ENCODE data around the gene SP5. TPM values are rescaled to one million over a fixed set of nuclear protein-coding genes. Genes with fewer than 3 reads are reported as not detected.
"Not testable (repeated sequence)": the region's sequence is repeated elsewhere in the genome, so short reads cannot be mapped to it uniquely, and the experiment has no call there.

The SP5 gene
- total RNA-seq, 1 experiment from 2014 or later, result not detected

GRCh38 chr2:170715932-170716777 is 1.0 kb downstream of the SP5 start:
- Histone ChIP-seq H3K27ac (no peak overlapping the region), H3K27me3 (no peaks in the 10 kb centered on the region), H3K4me1 (0 out of 2 replicates have a peak, but pooled peaks cover 2% of the 10 kb centered on the region), H3K4me3 (no peak overlapping the region), H3K36me3 (no peaks in the 10 kb centered on the region), H3K9me3 (replicated peaks) (no peaks in the 10 kb centered on the region)
- no peak for DNase-seq

DNA sequence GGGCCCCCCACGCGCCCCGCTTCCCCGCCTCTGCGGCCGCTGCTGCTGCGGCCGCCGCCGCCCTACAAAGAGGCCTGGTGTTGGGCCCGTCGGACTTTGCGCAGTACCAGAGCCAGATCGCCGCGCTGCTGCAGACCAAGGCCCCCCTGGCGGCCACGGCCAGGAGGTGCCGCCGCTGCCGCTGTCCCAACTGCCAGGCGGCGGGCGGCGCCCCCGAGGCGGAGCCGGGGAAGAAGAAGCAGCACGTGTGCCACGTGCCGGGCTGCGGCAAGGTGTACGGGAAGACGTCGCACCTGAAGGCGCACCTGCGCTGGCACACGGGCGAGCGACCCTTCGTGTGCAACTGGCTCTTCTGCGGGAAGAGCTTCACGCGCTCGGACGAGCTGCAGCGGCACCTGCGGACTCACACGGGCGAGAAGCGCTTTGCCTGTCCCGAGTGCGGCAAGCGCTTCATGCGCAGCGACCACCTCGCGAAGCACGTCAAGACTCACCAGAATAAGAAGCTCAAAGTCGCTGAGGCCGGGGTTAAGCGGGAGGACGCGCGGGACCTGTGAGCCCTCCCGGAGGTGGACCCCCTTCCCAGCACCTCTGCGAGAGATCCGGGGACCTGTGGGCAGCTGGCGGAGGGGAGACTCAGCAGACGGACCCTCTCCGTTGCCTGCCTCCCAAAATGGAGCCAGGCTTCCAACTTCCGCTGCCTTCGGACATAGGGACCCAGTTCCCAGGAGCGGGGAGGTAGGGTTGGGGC is 1.9 kb downstream of the SP5 start:
- H3K4me1 ChIP-seq, result no peaks in the 10 kb centered on the region
- H3K27me3 ChIP-seq, result no peaks in the 10 kb centered on the region
- no peaks in the 10 kb centered on the region for H3K9me3 ChIP-seq (replicated peaks)
- no peak overlapping the region for H3K4me3 ChIP-seq
- no peak for DNase-seq
- no peak overlapping the region for H3K27ac ChIP-seq
- H3K36me3 ChIP-seq, result no peaks in the 10 kb centered on the region

GRCh38 chr2:170717599-170717963 is 2.4 kb downstream of the SP5 start:
- no peaks in the 10 kb centered on the region for H3K27me3 ChIP-seq
- H3K4me1 ChIP-seq, result no peaks in the 10 kb centered on the region
- H3K4me3 ChIP-seq, result no peak overlapping the region
- H3K27ac ChIP-seq, result no peak overlapping the region
- no peak for DNase-seq
- no peaks in the 10 kb centered on the region for H3K9me3 ChIP-seq (replicated peaks)
- H3K36me3 ChIP-seq, result no peaks in the 10 kb centered on the region

GRCh38 chr2:170717991-170718589 is 3.0 kb downstream of the SP5 start:
- H3K4me3 ChIP-seq, result no peak overlapping the region
- H3K27me3 ChIP-seq, result no peaks in the 10 kb centered on the region
- H3K9me3 ChIP-seq (replicated peaks), result no peaks in the 10 kb centered on the region
- H3K27ac ChIP-seq, result no peak overlapping the region
- H3K36me3 ChIP-seq, result no peaks in the 10 kb centered on the region
- DNase-seq, result no peak
- H3K4me1 ChIP-seq, result no peaks in the 10 kb centered on the region

DNA sequence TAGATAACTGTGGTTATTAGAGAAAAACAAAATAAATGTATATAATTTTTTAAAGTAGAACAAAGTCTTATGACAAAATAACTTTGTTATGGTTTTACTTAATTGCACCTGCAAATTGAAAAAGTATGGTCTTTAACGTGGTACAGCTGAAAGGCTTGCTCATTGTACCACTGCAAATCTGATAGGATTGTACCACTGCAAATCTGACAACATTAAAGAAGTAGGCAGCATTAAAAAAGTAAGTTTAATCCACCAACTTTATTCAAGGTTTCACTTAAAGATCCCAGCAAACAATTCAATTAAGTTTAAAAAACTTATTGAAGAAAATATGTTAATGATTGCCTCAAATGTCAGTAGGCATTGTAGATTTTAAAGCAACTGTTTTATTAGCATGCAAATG is 4.7 kb downstream of the SP5 start:
- Histone ChIP-seq H3K4me3 (no peak overlapping the region), H3K27me3 (no peaks in the 10 kb centered on the region), H3K4me1 (no peaks in the 10 kb centered on the region), H3K9me3 (replicated peaks) (no peaks in the 10 kb centered on the region), H3K36me3 (no peaks in the 10 kb centered on the region), H3K27ac (no peak overlapping the region)
- no peak for DNase-seq

DNA sequence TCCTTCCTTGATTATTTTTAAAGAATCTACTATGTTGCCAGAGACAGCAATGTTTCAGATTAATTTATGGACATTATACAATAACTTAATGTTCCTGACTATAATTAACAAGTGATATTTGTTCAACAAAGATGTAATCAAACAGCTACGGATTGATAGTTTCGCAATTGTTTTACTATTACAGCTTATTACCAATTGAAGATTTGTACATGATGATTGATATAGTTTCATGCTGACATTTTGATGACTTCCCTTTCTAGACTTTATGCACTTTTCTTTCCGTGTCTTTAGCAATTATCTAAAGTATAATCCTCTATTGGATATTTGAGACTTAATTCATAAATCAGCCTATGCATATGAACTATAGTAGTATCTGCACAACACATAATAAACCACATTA is 6.5 kb downstream of the SP5 start:
- no peak overlapping the region for H3K4me3 ChIP-seq
- H3K27me3 ChIP-seq, result no peaks in the 10 kb centered on the region
- no peak overlapping the region for H3K27ac ChIP-seq
- no peaks in the 10 kb centered on the region for H3K36me3 ChIP-seq
- no peaks in the 10 kb centered on the region for H3K9me3 ChIP-seq (replicated peaks)
- DNase-seq, result no peak
- H3K4me1 ChIP-seq, result no peaks in the 10 kb centered on the region

- Histone ChIP-seq H3K27me3 (no peaks in the 10 kb centered on the region), H3K36me3 (no peaks in the 10 kb centered on the region), H3K27ac (no peak overlapping the region), H3K9me3 (replicated peaks) (no peaks in the 10 kb centered on the region), H3K4me1 (no peaks in the 10 kb centered on the region), H3K4me3 (no peak overlapping the region)
- DNase-seq, result no peak
These were observed 7.2 kb downstream of the SP5 start for GRCh38 chr2:170722301-170722700.

GRCh38 chr2:170723446-170723958 is 8.4 kb downstream of the SP5 start:
- no peaks in the 10 kb centered on the region for H3K4me1 ChIP-seq
- H3K27me3 ChIP-seq, result no peaks in the 10 kb centered on the region
- no peaks in the 10 kb centered on the region for H3K9me3 ChIP-seq (replicated peaks)
- H3K27ac ChIP-seq, result no peak overlapping the region
- no peaks in the 10 kb centered on the region for H3K36me3 ChIP-seq
- H3K4me3 ChIP-seq, result no peak overlapping the region
- no peak for DNase-seq

GRCh38 chr2:170733798-170734600 is 18.9 kb downstream of the SP5 start:
- Histone ChIP-seq H3K36me3 (no peaks in the 10 kb centered on the region), H3K4me3 (no peak overlapping the region), H3K9me3 (replicated peaks) (no peaks in the 10 kb centered on the region; the same call in 1 of the 2 replicates), H3K4me1 (peaks cover 9% of the 10 kb centered on the region), H3K27ac (no peak overlapping the region), H3K27me3 (no peaks in the 10 kb centered on the region)
- peak; percentile 32 to 43 for DNase-seq

GRCh38 chr2:170734601-170735000 is 19.5 kb downstream of the SP5 start:
- H3K4me3 ChIP-seq; DNase-seq; H3K27me3 ChIP-seq; H3K36me3 ChIP-seq; H3K27ac ChIP-seq; H3K9me3 ChIP-seq (replicated peaks): not testable (repeated sequence)
- H3K4me1 ChIP-seq, result peaks cover 14% of the 10 kb centered on the region

- H3K36me3 ChIP-seq, result no peaks in the 10 kb centered on the region
- H3K27ac ChIP-seq, result no peak overlapping the region
- H3K9me3 ChIP-seq (replicated peaks), result no peaks in the 10 kb centered on the region
- H3K4me1 ChIP-seq, result peaks cover 15% of the 10 kb centered on the region
- DNase-seq, result no peak
- no peak overlapping the region for H3K4me3 ChIP-seq
- no peaks in the 10 kb centered on the region for H3K27me3 ChIP-seq
These were observed 21.5 kb downstream of the SP5 start for GRCh38 chr2:170736628-170737027.

GRCh38 chr2:170737406-170737805 is 22.3 kb downstream of the SP5 start:
- no peaks in the 10 kb centered on the region for H3K27me3 ChIP-seq
- H3K9me3 ChIP-seq (replicated peaks), result no peaks in the 10 kb centered on the region
- no peak for DNase-seq
- H3K4me3 ChIP-seq, result no peak overlapping the region
- H3K4me1 ChIP-seq, result peaks cover 15% of the 10 kb centered on the region
- H3K36me3 ChIP-seq, result no peaks in the 10 kb centered on the region
- no peak overlapping the region for H3K27ac ChIP-seq

- Histone ChIP-seq H3K9me3 (replicated peaks) (no peaks in the 10 kb centered on the region), H3K27ac (no peak overlapping the region), H3K4me1 (peaks cover 15% of the 10 kb centered on the region), H3K4me3 (no peak overlapping the region), H3K36me3 (no peaks in the 10 kb centered on the region), H3K27me3 (no peaks in the 10 kb centered on the region)
- no peak for DNase-seq
These were observed 22.7 kb downstream of the SP5 start for GRCh38 chr2:170737821-170738220.

DNA sequence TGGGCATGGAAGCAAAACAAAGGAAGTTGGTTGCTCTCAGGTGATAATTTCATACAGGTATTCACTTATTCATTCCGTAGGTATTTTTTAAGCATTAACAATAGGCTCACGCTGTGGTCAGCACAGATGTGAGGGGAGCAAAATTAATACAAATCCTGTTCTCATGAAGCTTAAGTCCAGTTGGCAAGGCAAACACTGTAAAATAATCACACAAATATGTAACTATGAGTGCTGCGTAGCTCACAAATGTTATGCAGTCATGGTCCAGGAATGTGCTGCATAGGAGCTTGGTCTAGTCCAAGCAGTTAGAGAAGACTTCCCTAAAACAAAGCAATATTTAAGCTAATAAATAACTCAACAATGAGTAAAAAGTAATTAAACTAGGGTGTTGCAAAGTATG is 23.9 kb downstream of the SP5 start:
- Histone ChIP-seq H3K27ac (peak overlapping the region; percentile 50), H3K27me3 (no peaks in the 10 kb centered on the region), H3K9me3 (replicated peaks) (no peaks in the 10 kb centered on the region), H3K4me3 (no peak overlapping the region), H3K4me1 (peaks cover 17% of the 10 kb centered on the region), H3K36me3 (no peaks in the 10 kb centered on the region)
- peak; percentile 62 to 69 for DNase-seq
